Activated B cell treated with CpG ODN at 0.5 μM for 24 hours (primary cell): Measurements from ENCODE around the gene FAM117B. TPM values are rescaled to one million over a fixed set of nuclear protein-coding genes. Genes with fewer than 3 reads are reported as not detected.
A peak's percentile ranks its signal among the peaks of the same experiment; 100 is the strongest.

Experiments used
- ATAC-seq: fragments of 200-7000 bp; cut with Tn5 transposase; one replicate; pipeline ENCODE4 v1.10.0; 2021; ENCODE audit warnings: low read depth, mild to moderate bottlenecking, moderate library complexity
- CTCF ChIA-PET: fragments of 350-600 bp; sonication (Branson Sonifier 250); formaldehyde crosslinking; loops from one replicate; lab custom pipeline; 2021; ENCODE audit warnings: antibody characterized with exemption; lab: Charles Lee
- POLR2A ChIA-PET: fragments of 350-600 bp; sonication (Branson Sonifier 250); formaldehyde crosslinking; loops from one replicate; lab custom pipeline; 2021; ENCODE audit warnings: antibody characterized with exemption; lab: Charles Lee
- DNase-seq: peaks from one replicate; pipeline ENCODE4 v3.0.0; 2022
- H3K27ac Mint-ChIP-seq: one replicate; pipeline ENCODE4 v1.8.0; 2020; ENCODE audit warnings: mixed read lengths
- H3K27me3 Mint-ChIP-seq: one replicate; pipeline ENCODE4 v1.8.0; 2021; ENCODE audit warnings: mixed read lengths
- H3K36me3 Mint-ChIP-seq: one replicate; pipeline ENCODE4 v1.8.0; 2021; ENCODE audit warnings: low read depth, mixed read lengths
- H3K4me1 Mint-ChIP-seq: one replicate; pipeline ENCODE4 v1.8.0; 2021; ENCODE audit warnings: mixed read lengths
- H3K4me3 Mint-ChIP-seq: one replicate; pipeline ENCODE4 v1.8.0; 2020; ENCODE audit warnings: mild to moderate bottlenecking, mixed read lengths
- H3K9me3 Mint-ChIP-seq: one replicate; pipeline ENCODE4 v1.8.0; 2020; ENCODE audit warnings: mixed read lengths
- intact Hi-C: fragments of 100-400 bp; cut with micrococcal nuclease; formaldehyde crosslinking; loops from one replicate; pipeline ENCODE4 v1.15.1; 2024
- total RNA-seq: library from RNA; stranded (reverse); gene quantifications from 2 replicates; pipeline ENCODE4 v1.2.3, GENCODE V29; 2022
- TF ChIP-seq, protein P1 (sequence below): fragments of 200-600 bp; IDR thresholded peaks from one replicate; pipeline ENCODE4 v1.8.0; 2022; ENCODE audit warnings: antibody characterized with exemption, mild to moderate bottlenecking

The FAM117B gene
- total RNA-seq, 1 donor from 2014 or later, result 22.5 TPM

DNA sequence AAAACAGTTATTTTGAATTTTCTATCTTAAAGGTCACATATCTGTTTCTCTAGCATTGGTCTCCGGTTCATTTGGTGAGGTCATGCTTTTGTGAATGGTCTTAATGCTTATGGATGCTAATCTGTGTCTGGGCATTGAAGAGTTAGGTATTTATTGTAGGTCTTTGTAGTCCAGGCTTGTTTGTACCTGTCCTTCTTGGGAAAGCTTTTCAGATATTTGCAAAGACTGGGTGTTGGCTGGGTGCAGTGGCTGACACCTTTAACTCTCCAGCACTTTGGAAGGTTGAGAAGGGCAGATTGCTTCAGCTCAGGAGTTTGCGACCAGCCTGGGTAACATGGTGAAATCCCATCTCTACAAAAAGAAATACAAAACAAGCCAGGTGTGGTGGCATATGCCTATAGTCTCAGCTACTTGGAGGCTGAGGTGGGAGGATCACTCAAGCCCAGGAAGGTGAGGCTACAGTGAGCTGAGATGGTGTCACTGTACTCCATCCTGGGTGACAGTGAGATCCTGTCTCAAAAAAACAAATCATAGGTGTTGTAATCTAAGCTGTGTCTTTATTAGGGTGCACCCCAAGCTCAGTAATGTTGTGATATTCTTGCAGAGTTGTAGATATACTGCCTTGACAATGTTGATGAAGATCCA is 82.3 kb downstream of the FAM117B start:
- TF ChIP-seq, protein P1, sequence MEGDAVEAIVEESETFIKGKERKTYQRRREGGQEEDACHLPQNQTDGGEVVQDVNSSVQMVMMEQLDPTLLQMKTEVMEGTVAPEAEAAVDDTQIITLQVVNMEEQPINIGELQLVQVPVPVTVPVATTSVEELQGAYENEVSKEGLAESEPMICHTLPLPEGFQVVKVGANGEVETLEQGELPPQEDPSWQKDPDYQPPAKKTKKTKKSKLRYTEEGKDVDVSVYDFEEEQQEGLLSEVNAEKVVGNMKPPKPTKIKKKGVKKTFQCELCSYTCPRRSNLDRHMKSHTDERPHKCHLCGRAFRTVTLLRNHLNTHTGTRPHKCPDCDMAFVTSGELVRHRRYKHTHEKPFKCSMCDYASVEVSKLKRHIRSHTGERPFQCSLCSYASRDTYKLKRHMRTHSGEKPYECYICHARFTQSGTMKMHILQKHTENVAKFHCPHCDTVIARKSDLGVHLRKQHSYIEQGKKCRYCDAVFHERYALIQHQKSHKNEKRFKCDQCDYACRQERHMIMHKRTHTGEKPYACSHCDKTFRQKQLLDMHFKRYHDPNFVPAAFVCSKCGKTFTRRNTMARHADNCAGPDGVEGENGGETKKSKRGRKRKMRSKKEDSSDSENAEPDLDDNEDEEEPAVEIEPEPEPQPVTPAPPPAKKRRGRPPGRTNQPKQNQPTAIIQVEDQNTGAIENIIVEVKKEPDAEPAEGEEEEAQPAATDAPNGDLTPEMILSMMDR, result no peak
- CTCF ChIA-PET, result interaction anchor here (0.7 to 2.1 kb wide), 5 partner anchors 17 to 129 kb away, joined by 3 to 12 read pairs (median 7); partner anchors contain the start of gene FAM117B
- Mint-ChIP-seq H3K36me3 (peaks cover 31% of the 10 kb centered on the region), H3K27me3 (no peaks in the 10 kb centered on the region), H3K4me1 (peaks cover 28% of the 10 kb centered on the region), H3K9me3 (peaks cover 22% of the 10 kb centered on the region), H3K4me3 (no peak overlapping the region), H3K27ac (no peak overlapping the region)
- POLR2A ChIA-PET, result interaction anchor here (1.0 to 5.6 kb wide), 3 partner anchors 11 to 82 kb away, joined by 3 to 24 read pairs (median 3); partner anchors contain the start of gene FAM117B
- no peak for DNase-seq
- intact Hi-C loops, result no loop called here
- no peak for ATAC-seq

DNA sequence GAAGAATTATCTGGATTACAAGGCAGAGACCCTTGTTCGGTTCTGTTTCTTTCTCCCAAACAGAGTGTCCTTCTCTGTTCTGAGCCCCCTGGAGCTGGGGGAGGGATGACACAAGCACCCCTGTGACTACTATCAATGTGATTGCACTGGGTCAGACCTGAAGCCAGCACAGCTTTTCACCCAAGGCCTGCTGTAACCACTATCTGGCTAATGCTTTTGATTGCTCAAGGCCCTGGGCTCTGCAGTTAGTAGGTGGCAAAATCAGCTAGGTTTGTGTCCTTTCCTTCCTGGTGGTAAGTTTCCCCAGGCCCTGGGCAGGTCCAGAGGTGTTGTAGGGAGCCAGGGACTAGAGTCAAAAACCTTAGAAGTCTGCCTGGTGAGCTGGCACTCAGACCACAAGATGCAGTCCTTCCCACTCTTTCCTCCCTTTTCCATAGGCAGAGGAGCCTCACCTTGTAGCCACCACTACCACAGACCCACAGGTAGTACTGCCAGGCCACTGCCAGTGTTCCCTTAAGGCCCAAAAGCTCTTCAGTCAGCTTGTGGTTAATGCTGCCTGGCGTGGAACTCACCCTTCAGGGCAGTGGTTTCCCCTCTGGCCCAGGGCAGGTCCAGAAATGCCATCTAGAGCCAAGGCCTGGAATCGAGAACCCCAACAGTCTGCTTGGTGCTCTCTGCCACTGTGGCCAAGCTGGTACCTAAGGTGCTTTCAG is 83.0 kb downstream of the FAM117B start:
- intact Hi-C loops, result loop anchor here (2.0 kb wide), 1 partner anchor 15 kb away; no protein-coding TSS in a partner anchor
- Mint-ChIP-seq H3K4me1 (peaks cover 33% of the 10 kb centered on the region), H3K27ac (peak overlapping the region; percentile 61), H3K9me3 (peaks cover 18% of the 10 kb centered on the region), H3K36me3 (peaks cover 28% of the 10 kb centered on the region), H3K27me3 (no peaks in the 10 kb centered on the region), H3K4me3 (no peak overlapping the region)
- ATAC-seq, result peak; percentile 31
- DNase-seq, result no peak
- TF ChIP-seq, protein P1, result no peak
- ChIA-PET CTCF (interaction anchor here (1.8 to 2.1 kb wide), 3 partner anchors 17 to 129 kb away, joined by 7 to 12 read pairs (median 10); partner anchors contain the start of gene FAM117B), POLR2A (interaction anchor here (0.8 to 5.6 kb wide), 4 partner anchors 11 to 83 kb away, joined by 3 to 24 read pairs (median 4); partner anchors contain the start of gene FAM117B)

DNA sequence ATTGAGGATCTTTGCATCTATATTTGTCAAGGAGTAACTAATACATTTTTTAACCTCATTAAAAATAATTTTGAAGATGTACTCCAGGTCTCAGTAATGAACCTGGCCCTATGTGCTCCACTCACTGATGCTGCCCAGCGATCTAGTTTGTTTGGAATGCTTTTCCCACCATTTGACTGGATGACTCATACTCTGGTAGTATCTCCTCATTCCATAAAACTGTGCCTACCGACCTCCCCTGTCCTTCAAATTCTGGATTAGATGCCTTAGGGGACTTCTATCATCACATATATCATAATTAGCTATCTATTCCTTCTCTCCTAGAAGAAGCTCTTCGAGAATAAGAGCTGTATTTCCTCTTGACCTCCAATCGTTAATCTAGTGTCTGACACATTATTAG is 83.8 kb downstream of the FAM117B start:
- Mint-ChIP-seq H3K9me3 (peaks cover 10% of the 10 kb centered on the region), H3K27me3 (no peaks in the 10 kb centered on the region), H3K27ac (peak overlapping the region; percentile 61), H3K4me3 (no peak overlapping the region), H3K4me1 (peaks cover 38% of the 10 kb centered on the region), H3K36me3 (peaks cover 22% of the 10 kb centered on the region)
- ATAC-seq (no peak), DNase-seq (no peak)
- intact Hi-C loops, result loop anchor here (2.0 kb wide), 1 partner anchor 14 kb away; no protein-coding TSS in a partner anchor
- CTCF ChIA-PET, result interaction anchor here (1.8 to 2.1 kb wide), 3 partner anchors 18 to 130 kb away, joined by 7 to 12 read pairs (median 10); partner anchors contain the start of gene FAM117B
- TF ChIP-seq, protein P1, result no peak
- POLR2A ChIA-PET, result interaction anchor here (0.8 to 5.6 kb wide), 2 partner anchors 52 to 84 kb away, joined by 6 to 24 read pairs; partner anchors contain the start of gene FAM117B

DNA sequence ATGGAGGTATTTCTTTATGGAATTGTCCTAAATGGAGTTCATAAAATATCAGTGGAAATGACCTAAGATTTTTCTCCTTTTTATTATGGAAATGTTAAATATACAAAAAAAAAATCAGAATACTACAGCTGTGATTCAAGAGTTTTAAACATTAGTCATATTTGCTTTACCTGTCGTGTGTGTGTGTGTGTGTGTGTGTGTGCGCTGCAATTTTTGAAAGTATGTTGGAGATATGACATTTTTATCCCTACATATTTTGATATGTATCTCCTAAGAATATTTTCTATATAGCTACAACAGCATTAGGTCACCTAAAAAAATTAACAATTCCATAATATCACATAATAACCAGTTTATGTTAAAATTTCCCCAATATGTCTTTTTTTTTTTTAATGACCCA is 85.5 kb downstream of the FAM117B start:
- POLR2A ChIA-PET, result interaction anchor here (0.5 to 5.6 kb wide), 4 partner anchors 13 to 483 kb away, joined by 3 to 24 read pairs (median 4); partner anchors contain the start of gene FAM117B
- Mint-ChIP-seq H3K4me1 (peaks cover 40% of the 10 kb centered on the region), H3K27me3 (no peaks in the 10 kb centered on the region)

More for the DNA sequence above, 85.5 kb downstream of the FAM117B start:
- TF ChIP-seq, protein P1, result no peak
- ATAC-seq, result no peak
- Mint-ChIP-seq H3K36me3 (peaks cover 26% of the 10 kb centered on the region), H3K4me3 (no peak overlapping the region), H3K9me3 (peaks cover 10% of the 10 kb centered on the region), H3K27ac (no peak overlapping the region)
- DNase-seq, result no peak
- intact Hi-C loops, result no loop called here
- CTCF ChIA-PET, result no interaction called here
